GM21515 (cell line): ENCODE data around the gene DCTN2.

Experiments used
- ATAC-seq: cut with Tn5 transposase; IDR thresholded peaks from one replicate; pipeline ENCODE4 v1.9.1; 2021; ENCODE audit not compliant: unreplicated experiment

The DCTN2 gene

DNA sequence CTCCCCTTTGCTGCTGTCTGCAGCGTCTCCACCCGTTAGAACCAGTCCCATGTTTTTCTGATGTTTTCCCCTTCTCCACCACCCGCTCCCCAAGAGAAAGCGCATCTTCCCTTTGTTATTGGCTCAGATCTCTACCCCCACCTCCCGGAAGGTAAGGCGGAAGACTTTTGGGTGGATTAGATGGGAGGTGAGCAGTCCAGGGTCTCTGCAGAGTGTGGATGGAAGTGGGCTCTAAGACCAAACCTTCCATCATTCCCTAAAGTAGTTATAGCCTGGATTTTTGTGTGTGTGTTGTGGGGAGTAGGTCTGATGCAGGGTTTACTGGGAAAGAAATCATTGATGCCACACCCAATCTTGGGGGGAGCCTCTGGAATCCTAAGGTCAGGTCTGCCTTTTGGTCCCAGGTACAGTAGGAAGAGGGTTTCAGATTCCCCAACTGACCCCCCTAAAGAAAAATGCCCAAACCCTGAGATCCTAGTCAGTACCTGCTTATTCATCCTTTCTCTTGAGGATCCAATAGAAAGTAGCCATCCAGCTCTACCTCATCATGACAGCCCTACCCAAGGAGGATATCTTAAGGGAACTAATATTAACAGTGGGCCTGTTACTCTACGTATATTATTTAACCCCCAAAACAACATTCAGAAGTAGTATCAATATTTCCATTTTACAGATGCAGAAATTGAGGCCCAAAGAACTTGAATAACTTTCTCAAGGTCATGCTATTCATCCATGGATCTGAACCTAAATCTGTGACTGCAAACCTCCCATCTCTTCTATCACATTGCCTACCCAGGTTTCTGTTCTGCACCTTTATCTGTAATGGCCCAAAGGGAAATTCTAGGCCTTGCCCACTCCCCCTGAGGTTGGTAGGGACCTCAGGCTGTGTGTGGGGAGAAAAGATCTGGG lies 3.9 kb upstream of the DCTN2 start:
- ATAC-seq, result no peak

DNA sequence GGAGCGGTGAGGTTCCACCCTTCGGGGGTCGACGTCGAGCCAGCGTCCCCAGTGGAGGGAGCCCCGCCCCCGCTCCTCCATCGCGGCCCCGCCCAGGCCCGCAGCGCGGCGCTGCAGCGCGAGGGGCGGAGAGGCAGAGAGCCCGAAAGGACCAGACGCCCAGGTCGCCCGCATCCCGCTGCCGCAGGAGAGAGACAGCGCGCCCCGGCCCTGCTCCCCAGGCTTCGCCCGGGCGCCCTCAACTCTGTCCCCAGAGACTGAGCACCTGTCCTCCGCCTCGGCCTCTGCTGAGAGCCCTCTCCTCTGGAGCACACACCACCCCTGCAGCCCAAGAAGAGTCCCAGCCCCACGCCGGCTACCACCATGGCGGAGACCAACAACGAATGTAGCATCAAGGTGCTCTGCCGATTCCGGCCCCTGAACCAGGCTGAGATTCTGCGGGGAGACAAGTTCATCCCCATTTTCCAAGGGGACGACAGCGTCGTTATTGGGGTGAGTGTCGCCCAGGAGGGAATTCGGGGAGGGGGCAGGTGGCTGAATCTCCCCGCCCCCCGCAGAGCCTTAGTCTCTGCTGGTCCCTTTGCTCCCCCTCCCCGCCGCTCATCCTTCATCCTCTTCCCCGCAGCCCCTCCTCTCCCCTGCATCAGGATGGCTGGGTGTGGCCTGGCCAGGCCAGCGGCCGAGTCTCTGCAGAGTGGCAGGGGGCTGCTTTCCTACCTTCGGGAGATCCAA lies 3.1 kb upstream of the DCTN2 start, which contains the start of gene KIF5A:
Gene KIF5A, plus strand, starts transcription at position 136 of the 732 bp plus-strand sequence. Its CDS starts 228 bp downstream, at position 364.
- ATAC-seq, result no peak

DNA sequence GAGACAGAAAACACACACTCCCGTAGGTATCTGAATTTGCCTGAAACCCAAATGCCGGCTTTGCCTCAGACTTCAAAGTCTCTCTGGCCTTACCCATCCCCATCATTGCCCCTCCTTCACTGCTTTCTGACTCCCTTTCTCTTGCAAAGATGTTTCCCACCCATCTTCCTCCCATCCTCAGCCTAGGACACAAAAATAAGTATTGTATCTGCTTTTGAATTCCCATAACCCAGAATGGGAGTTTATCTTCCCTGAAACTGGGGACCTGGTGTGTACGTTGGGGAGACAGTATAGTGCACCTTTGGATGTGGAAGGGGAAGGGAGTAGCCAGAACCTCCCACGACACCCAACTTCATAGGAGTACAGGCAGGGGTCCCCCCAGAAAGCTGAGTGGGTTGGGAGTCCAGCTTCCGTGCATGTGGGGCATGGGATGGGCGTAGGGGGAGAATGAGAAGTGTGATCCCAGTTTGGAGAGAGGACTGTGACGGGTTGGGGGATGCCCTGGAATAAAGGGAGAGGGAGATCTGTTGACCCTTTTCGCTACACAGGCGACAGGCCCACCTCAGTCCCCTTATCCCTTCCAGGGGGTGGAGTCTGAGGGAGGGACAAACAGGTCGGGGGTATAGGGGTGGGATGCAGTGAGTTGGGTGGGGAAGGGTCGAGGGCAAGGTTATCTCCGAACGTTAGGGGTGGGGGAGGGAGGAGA lies 2.4 kb upstream of the DCTN2 start:
- ATAC-seq, result no peak

DNA sequence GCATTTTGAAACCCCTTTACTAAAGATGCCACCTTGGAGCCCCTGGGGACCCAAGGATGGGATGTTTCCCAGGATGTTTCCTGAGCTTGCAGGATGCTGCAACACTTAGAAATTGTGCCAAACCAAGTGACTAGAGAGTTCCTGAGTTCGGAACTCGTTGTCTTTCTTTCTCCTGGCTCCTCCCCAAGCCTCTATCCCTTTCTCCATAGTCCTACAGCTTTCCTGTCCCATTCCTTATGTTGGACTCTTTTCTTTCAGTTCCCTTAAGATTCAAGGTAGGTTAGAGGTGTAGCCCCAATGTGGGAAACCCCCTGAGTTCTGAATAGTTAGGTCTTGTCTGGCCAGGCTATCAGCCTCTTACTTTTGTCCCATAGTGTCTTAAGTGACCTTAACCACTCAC lies 1.5 kb upstream of the DCTN2 start:
- ATAC-seq, result no peak

DNA sequence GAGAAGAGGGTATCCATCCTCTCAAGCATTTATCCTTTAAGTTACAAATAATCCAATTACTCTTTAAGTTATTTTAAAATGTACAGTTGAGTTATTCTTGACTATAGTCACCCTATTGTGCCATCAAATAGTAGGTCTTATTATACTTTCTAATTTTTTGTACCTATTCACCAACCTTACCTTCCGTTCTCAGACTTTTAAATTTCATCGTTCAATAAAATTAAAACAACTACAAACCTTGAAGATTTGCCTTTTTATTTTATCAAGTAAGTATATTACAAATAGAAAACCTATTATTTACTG lies 972 bp upstream of the DCTN2 start:
- no peak for ATAC-seq

DNA sequence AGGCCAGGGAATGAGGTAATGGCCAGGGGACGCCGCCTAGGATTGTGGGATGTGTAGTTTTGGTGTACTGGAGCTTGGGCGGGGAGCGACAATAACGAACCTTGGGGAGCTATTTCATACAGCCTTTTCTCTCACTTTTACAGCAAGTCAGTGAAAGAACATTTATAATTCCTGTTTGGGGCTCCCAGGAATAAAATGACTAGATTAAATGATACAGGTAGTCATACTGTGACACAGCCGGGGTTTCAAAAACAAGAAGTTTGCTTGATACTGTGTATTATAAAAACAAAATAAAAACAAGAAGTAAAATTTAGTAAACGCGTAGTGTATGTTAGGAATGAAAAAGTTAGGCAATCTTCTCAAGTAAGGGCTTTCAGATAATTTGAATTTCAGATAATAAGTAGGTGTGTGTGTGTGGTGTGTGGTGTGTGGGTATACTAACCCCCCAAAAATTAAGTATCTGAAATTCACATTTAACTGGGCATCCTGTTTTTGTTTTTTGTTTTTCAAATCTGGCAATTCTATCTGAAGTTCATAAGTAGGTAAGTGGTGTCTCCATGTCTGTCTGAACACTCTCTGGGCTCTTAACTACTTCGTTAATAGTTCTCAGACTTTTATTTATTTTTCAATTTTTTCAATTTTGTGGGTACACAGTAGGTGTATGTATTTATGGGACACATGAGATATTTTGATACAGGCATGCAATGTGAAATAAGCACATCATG lies 458 bp upstream of the DCTN2 start:
- ATAC-seq, result no peak

DNA sequence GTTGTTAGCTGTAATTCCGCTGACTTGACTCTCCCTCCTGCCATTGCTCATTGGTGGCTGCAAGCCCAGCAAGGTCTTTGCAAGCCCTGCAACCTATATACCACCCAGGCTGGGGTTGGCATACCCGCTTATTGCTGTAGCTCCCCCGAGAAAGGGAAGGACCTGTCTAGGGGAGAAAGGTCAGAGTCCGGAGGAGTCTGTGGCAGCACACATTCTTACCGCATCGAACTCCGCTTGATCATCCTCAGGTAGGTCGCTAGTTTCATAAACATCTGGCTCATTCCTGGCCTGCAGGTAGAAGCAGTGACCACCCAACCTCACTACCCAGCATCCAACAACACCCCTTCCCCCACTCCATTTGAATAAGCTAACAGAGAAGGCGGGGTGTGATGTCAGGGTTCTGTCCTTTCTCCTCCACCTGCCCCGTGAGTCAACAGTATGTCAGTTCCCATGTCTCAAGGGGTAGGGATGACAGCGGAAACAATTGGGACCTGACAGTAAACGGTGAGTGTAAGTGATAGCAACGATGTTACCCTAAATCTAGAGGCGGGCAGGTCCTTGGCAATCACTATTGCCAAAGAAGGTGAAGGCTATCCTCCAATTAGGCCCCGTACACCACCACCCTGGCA lies 1.1 kb downstream of the DCTN2 start:
- no peak for ATAC-seq

DNA sequence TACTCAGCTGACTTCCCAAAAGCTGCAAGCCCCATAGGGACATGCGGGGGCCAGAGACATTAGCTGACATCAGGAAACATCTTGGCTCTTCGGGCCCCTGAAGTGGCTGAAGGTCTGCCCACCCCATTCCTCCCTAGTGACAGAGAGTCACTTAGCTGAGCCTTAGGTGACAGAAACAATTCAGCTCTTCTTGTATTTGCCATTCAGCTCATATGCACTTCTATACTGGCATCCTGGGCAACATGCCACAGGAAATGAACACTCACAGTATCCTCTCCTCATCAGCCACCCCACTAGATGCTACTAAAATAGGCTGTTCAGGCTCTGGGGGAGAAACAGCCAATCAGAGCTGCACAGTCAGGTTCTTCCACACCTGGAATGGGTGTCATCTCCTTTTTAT lies 3.4 kb downstream of the DCTN2 start:
- ATAC-seq, result no peak

DNA sequence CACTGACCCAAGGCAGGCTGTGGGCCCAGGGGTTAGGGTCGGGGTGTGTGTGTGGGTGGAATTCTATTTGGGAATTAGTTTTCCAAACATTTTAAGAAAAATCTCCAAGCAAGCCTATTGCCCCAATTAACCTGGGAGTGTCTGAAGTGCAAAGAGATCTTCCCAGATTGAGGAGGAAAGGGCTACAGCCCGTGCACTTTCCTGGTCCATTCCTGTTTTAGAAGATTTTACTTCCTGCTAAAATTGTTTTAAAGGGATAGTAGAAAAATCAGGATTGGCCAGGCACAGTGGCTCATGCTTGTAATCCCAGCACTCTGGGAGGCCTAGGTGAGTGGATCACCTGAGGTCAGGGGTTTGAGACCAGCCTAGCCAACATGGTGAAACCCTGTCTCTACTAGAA lies 5.3 kb downstream of the DCTN2 start:
- ATAC-seq, result no peak

DNA sequence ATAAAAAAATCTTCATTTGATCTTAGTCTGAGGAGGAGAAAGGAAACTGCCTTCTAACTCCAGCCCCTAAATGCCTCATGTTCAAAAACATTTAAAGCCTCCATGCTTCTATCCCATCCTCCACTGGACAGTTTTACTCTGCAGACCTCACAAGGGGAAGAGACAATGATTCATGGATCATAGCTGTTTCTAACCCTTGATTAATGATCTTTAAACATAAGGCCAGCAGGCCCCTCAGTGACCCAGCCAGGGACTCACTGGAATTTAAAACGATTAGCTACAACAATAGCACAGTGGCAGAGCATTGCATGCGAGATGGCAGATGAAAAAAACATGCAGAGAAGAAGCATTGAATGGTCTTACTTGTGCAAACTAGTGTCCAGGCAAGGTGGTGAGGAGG lies 6.0 kb downstream of the DCTN2 start:
- ATAC-seq, result no peak

DNA sequence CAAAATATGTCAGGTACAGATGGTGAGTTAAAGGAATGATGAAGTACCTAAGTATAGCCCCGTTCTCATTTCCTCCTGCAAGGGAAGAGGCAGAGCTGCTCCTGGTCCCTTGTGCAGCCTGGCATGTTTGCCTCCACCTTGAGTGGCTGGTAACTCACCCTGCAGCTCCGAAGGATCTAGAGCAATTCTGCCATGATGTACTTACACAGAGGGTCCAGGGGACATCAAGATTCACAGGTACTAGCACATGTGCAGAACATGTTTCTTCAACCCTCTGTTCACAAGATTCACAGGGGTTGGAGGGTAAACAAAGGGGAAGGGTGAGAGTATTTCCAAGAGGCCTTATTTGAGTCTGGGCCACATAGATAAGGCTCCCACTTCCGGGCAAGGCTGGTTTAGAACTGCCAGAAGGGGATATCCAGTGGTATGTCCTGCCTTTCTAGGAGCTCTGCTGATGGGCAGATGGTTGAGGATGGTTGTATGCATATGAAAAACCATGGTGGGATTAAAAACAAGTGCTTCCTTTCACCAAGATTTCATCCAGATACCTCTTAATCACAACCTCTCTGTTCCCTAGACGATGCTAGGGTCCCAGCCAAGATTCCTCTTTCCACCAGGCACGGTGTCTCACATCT lies 7.7 kb downstream of the DCTN2 start:
- no peak for ATAC-seq

DNA sequence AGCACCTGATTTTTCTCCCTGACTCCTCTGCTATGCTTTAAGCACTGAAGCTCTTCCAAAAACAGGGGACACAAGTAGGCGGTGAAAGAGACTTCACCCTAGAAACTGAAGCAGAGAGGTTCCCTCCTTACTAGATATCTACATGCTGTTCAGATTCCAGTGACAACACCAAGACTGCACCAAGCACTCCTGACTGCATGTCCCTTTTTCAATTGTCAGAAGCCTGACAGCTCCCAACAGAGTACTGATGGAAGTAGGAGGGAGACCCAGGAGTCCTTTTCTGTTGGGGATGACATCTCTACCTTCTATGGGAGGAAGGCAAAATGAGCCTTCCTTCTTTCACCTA lies 10.4 kb downstream of the DCTN2 start:
- ATAC-seq, result no peak

DNA sequence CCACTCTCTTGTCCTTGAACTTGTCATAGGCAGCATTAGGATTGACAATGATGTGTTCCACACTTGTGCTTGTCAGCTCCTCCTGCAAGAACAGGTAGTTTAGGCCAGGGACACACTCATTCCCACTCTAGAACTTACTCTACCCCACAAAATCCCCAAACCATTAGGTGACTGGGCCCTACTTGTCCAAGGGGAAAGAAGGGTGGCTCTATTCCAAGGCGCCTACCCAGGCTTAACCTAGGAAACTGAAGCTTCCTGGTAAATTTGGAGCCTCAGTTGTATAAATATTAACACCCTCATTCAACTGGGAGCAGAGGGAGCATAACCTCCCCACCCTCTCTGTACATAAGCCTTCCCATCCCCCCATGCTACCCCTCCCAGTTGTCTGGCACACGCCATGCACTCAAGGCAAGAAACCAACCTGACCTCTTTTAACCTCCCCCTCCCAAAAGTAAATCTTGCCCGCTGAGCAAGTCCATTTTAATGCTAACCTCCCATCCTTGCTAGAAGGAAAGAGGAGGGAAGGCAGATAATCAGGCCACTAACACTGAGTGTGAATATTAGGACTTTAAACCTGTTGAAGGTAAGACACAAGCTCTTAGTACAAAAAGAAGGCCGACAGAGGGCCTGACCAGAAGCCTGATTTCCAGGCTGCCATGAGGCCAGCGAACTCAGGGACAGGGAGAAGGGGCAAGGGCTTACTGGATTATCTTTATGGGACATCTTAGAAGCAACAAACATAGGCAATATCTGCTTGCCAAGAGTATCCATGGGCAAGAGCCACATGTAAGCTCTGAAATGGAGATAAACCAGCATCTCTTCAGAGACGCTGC lies 11.0 kb downstream of the DCTN2 start:
- no peak for ATAC-seq

DNA sequence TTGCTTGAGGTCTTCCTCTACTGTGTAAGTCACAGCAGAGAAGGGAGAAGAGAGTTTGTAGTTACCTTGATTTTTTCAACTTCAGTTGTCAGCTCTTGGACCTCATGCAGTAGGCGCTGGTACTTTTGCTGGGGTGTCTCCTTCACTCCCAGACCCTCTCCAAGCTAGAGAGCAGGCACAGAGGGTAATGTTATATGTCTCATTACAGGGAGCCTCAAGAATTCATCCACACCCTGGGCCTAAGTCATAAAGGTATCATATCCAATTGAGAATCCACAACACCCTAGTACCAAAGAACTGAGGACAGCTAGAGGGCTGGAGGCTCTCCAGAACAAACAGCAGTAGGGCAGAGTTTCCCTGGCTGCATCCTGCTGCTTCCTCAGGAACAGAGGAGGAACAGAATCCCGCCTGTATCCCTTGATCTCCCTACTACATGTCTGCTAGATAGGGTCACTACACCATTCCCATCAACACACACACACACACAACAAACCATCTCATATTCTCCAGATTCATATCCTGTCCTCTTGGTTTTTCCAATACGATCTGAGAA lies 11.9 kb downstream of the DCTN2 start:
- no peak for ATAC-seq

DNA sequence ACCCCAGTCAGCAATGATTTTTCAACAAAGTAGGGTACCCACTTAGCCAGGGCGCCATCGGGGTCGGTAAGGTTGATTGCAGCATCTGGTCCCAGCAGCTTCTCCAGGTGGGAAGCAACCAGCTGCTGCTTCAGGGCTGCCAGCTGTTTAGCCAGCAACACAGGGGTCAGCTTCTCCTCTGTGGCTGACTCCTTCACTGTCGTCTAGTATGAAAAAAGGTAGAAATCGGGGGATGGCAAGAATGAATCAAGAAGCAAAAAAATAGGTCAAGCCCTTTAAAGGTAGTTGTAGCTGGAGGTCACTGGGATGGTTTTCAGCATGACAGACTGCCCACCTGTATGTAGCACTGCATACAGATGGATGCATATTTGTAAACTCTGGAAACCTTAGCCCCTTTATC lies 12.7 kb downstream of the DCTN2 start:
- ATAC-seq, result no peak

DNA sequence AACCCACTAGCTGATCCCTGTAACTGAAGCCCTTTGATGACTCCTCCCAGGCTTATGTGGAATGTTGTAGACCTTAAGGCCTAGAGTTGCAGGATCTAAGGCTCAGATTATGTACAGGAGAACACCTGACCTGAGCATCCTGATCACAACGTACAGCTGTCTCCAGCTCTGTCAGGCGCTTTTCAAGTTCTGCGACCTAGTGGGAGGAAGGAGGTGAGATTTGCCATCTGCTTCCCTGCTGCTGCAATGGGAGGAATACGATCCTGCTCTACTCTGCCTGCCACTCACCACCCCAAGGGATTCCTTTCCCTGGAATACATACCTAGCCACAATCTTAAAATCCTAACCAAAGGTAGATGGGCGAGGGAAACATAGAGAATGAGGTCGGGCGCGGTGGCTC lies 13.9 kb downstream of the DCTN2 start:
- ATAC-seq, result no peak

DNA sequence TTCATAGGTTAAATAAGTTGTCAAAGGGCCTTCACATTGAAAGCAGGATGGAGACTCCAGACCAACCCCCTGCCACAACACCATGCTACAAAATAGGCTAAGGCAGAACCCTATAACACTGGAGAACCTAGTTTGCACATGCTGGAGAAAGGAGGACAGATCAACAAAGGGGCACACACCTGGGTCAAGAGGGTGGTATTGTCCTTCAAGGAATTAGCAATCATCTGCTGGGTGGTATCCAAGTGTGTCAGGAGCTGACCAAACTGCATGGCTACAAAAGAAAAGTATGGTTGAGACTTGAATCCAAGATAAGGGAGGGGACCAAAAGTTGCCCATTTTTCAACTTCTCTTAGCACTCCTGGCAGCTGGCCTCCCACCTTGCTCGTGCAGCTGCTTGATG lies 15.2 kb downstream of the DCTN2 start:
- ATAC-seq, result no peak

DNA sequence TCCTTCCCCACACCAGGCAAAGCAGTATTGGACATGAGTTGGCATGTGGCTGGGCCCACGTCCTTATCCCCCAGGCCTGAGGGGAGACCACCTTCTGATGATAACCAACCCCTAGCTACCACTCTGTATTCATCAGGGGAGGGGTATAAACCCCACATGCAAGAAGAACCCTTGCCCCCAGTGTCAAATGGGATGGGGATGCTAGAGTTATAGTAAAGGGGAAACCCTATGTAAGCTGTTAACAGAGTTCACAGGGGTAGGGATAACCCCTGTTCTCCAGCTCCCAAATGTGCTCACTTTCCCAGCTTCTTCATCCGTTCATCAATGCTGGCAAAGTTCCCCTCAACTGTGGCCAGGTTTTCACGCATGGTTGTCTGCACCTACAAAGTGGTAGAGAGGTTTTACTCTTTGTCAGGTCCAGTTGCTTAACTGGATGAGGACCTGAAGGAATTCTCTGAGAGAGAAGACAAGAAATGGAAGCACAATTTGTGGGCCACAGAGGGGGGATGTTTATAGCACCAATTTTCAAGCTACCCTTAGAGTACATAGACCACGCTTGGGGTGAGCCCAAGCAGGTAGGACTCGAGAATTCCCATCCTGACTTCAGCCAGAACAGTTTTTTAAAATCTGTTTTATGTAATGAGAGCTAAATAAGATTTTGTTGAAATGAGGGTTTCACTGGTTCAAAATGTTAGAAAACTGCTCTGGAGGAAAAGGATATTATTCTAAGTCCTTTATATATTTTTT lies 16.4 kb downstream of the DCTN2 start:
- ATAC-seq, result no peak
